Neural progenitor cell (in vitro differentiated cells): ENCODE data around the gene RFX3. TPM values are rescaled to one million over a fixed set of nuclear protein-coding genes. Genes with fewer than 3 reads are reported as not detected.
A peak's percentile ranks its signal among the peaks of the same experiment; 100 is the strongest.

Source experiments
- DNase-seq: peaks from one replicate; pipeline ENCODE4 v3.0.0-alpha.2; 2016; ENCODE audit warnings: low spot score
- H2AFZ ChIP-seq: fragments of 200-600 bp; sonication (generic); replicated peaks from 2 replicates; pipeline ENCODE4 v1.6.1; 2016; ENCODE audit warnings: antibody characterized with exemption
- H3F3A ChIP-seq: fragments of 200-600 bp; sonication (generic); 2 replicates; pipeline ENCODE4 v1.6.1; 2016; ENCODE audit warnings: antibody characterized with exemption, low read depth
- H3K27ac ChIP-seq: fragments of 200-600 bp; sonication (generic); 2 replicates; pipeline ENCODE4 v1.5.1; 2016; ENCODE audit warnings: mild to moderate bottlenecking
- H3K27me3 ChIP-seq: fragments of 200-600 bp; sonication (generic); 2 replicates; pipeline ENCODE4 v1.6.1; 2016; ENCODE audit warnings: mild to moderate bottlenecking, moderate library complexity
- H3K36me3 ChIP-seq: fragments of 200-600 bp; sonication (generic); 2 replicates; pipeline ENCODE4 v1.5.1; 2016
- H3K4me1 ChIP-seq: fragments of 200-600 bp; sonication (generic); 2 replicates; pipeline ENCODE4 v1.6.1; 2016; ENCODE audit warnings: mixed run types
- H3K4me2 ChIP-seq: fragments of 200-600 bp; sonication (generic); 2 replicates; pipeline ENCODE4 v1.6.1; 2016
- H3K4me3 ChIP-seq: fragments of 200-600 bp; sonication (generic); 2 replicates; pipeline ENCODE4 v1.5.1; 2016
- H3K79me2 ChIP-seq: fragments of 200-600 bp; sonication (generic); 2 replicates; pipeline ENCODE4 v1.6.1; 2016; ENCODE audit warnings: low read depth
- H3K9ac ChIP-seq: fragments of 200-600 bp; sonication (generic); 2 replicates; pipeline ENCODE4 v1.6.1; 2016
- H3K9me3 ChIP-seq: fragments of 200-600 bp; sonication (generic); 2 replicates; pipeline ENCODE4 v1.5.1; 2016; ENCODE audit warnings: low read depth
- H4K20me1 ChIP-seq: fragments of 200-600 bp; sonication (generic); 2 replicates; pipeline ENCODE4 v1.6.1; 2016; ENCODE audit warnings: low read depth
- H3K27ac Mint-ChIP-seq: 3 replicates; pipeline ENCODE4 v1.8.0; 2021; ENCODE audit warnings: mixed read lengths
- H3K27me3 Mint-ChIP-seq: 2 replicates; pipeline ENCODE4 v1.8.0; 2022; ENCODE audit warnings: low read depth, mild to moderate bottlenecking, inconsistent platforms, moderate library complexity, mixed read lengths; ENCODE audit not compliant: insufficient read depth
- H3K36me3 Mint-ChIP-seq: 3 replicates; pipeline ENCODE4 v1.8.0; 2021; ENCODE audit warnings: mixed read lengths
- H3K4me1 Mint-ChIP-seq: 3 replicates; pipeline ENCODE4 v1.8.0; 2021; ENCODE audit warnings: mixed read lengths
- H3K4me3 Mint-ChIP-seq: 3 replicates; pipeline ENCODE4 v1.8.0; 2021; ENCODE audit warnings: mild to moderate bottlenecking, moderate library complexity, mixed read lengths
- H3K9me3 Mint-ChIP-seq: 3 replicates; pipeline ENCODE4 v1.8.0; 2020; ENCODE audit warnings: mixed read lengths
- EZH2 ChIP-seq: fragments of 200-600 bp; sonication (generic); IDR thresholded peaks from 2 replicates; pipeline ENCODE4 v1.6.1; 2017; ENCODE audit warnings: antibody characterized with exemption, mild to moderate bottlenecking, moderate library complexity
- EZH2phosphoT487 ChIP-seq: fragments of 200-600 bp; sonication (generic); IDR thresholded peaks from 2 replicates; pipeline ENCODE4 v1.6.1; 2017; ENCODE audit warnings: antibody characterized with exemption
- total RNA-seq: library from RNA; depleted of rRNA; stranded (reverse); fragments of >200 nt; gene quantifications from 2 replicates; pipeline ENCODE4 v1.2.3, GENCODE V29; 2015; ENCODE audit warnings: low replicate concordance
- TF ChIP-seq, protein P1 (sequence below): fragments of 200-600 bp; sonication (generic); IDR thresholded peaks from 2 replicates; pipeline ENCODE4 v1.5.1; 2017; ENCODE audit warnings: antibody characterized with exemption, mild to moderate bottlenecking

The RFX3 gene
- total RNA-seq, 1 donor from 2014 or later: 39.6 TPM

DNA sequence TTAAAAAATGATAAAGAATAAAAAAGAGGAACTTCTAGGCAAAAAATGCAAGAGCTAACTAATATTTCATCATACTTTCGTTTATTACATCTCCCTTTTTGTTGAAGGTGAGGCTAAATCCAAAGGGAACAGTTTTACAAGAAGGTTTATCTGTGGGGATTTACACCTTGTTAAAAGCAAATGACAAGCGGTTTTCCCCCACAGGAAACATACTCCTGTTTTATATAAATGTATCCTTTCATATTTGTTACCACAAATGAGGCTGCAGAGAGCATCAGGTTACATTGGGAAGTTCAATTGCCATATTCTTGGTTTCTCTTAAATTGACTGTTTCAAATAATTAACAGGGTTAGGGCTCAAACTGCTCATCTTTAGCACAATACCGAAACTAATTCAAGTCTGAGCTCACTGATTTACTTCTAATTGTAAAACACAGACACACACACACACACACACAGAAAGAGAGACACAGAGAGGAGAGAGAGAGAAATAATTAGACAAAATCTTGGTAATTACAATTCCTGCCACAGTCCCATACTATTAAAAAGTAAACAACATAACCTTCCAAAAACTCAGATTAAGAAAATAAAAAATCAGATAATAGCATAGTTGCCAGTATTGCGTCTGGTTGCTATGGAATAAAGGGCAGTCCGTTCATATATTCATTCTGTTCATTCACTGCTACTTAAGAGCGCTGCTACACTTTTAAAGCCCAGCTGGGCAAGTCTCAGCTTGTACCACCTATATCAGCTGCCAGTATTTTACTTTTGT is 17.1 kb downstream of the RFX3 start:
- Mint-ChIP-seq H3K36me3 (peaks cover 35% of the 10 kb centered on the region), H3K27ac (peak overlapping the region; percentile 84), H3K4me3 (peak overlapping the region; percentile 68), H3K4me1 (peaks cover 28% of the 10 kb centered on the region), H3K27me3 (no peaks in the 10 kb centered on the region), H3K9me3 (peaks cover 8% of the 10 kb centered on the region)
- peaks cover 2% of the 10 kb centered on the region for H3K36me3 ChIP-seq
- H3K4me1 ChIP-seq: peaks cover 41% of the 10 kb centered on the region
- no peaks in the 10 kb centered on the region for H3K27me3 ChIP-seq
- H3F3A ChIP-seq: peaks cover 54% of the 10 kb centered on the region
- no peak overlapping the region for H3K4me3 ChIP-seq
- H3K4me2 ChIP-seq: peak overlapping the region; percentile 34
- no peak overlapping the region for H3K9ac ChIP-seq
- peak overlapping the region; percentile 65 for H3K27ac ChIP-seq
- peaks cover 76% of the 10 kb centered on the region for H3K79me2 ChIP-seq
- peaks cover 5% of the 10 kb centered on the region for H4K20me1 ChIP-seq
- H3K9me3 ChIP-seq: no peaks in the 10 kb centered on the region
- TF ChIP-seq, protein P1, sequence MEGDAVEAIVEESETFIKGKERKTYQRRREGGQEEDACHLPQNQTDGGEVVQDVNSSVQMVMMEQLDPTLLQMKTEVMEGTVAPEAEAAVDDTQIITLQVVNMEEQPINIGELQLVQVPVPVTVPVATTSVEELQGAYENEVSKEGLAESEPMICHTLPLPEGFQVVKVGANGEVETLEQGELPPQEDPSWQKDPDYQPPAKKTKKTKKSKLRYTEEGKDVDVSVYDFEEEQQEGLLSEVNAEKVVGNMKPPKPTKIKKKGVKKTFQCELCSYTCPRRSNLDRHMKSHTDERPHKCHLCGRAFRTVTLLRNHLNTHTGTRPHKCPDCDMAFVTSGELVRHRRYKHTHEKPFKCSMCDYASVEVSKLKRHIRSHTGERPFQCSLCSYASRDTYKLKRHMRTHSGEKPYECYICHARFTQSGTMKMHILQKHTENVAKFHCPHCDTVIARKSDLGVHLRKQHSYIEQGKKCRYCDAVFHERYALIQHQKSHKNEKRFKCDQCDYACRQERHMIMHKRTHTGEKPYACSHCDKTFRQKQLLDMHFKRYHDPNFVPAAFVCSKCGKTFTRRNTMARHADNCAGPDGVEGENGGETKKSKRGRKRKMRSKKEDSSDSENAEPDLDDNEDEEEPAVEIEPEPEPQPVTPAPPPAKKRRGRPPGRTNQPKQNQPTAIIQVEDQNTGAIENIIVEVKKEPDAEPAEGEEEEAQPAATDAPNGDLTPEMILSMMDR: no peak
- TF ChIP-seq EZH2phosphoT487: no peak
- TF ChIP-seq EZH2: no peak
- no peak for DNase-seq
- H2AFZ ChIP-seq: no peak overlapping the region

- peaks cover 7% of the 10 kb centered on the region for H3K36me3 ChIP-seq
- Mint-ChIP-seq H3K27me3 (no peaks in the 10 kb centered on the region), H3K4me3 (no peak overlapping the region), H3K36me3 (peaks cover 32% of the 10 kb centered on the region), H3K4me1 (peaks cover 28% of the 10 kb centered on the region), H3K9me3 (peaks cover 3% of the 10 kb centered on the region), H3K27ac (peak overlapping the region; percentile 38)
- no peak overlapping the region for H2AFZ ChIP-seq
- no peak for TF ChIP-seq EZH2phosphoT487
- TF ChIP-seq, protein P1: no peak
- no peak for TF ChIP-seq EZH2
- no peak for DNase-seq
- no peak overlapping the region for H3K4me2 ChIP-seq
- H3K79me2 ChIP-seq: peaks cover 76% of the 10 kb centered on the region
- H3K27ac ChIP-seq: peak overlapping the region; percentile 65
- no peak overlapping the region for H3K9ac ChIP-seq
- peaks cover 5% of the 10 kb centered on the region for H4K20me1 ChIP-seq
- no peaks in the 10 kb centered on the region for H3K27me3 ChIP-seq
- H3F3A ChIP-seq: peaks cover 58% of the 10 kb centered on the region
- H3K9me3 ChIP-seq: no peaks in the 10 kb centered on the region
- H3K4me1 ChIP-seq: peaks cover 41% of the 10 kb centered on the region
- H3K4me3 ChIP-seq: no peak overlapping the region
Measured at GRCh38 chr9:3508078-3508431, 17.7 kb downstream of the RFX3 start.

DNA sequence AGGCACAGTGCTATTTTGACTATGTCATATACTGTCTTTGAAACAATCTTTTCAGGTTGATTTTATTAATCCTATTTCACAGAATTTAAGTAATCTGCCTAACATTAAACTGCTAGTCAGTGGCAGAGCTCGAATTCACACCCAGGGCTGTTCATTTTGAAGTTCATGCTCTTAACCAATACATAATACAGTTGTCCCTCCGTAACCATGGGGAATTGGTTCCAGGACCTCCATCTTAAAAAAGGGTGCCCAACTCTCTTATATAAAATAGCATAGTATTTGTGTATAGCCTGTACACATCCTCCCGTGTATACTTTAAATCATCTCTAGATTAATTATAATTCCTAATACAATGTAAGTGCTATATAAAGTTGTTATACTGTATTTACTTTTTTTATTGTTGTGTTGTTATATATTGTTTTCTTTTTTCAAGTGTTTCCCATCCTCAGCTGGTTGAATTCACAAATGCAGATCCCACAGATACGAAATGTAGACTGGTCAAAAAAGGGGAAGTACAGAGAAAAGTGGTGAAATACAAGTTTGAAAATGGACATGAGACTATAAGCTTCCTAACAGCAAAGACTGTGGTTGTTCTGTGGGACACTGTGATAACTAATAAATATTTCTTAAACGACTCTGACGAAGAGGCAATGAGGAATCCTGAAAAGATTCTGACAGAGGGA is 18.3 kb downstream of the RFX3 start:
- peaks cover 33% of the 10 kb centered on the region for H3K36me3 Mint-ChIP-seq
- peaks cover 76% of the 10 kb centered on the region for H3K79me2 ChIP-seq
- H3K27ac ChIP-seq: peak overlapping the region; percentile 65
- no peak for DNase-seq
- H2AFZ ChIP-seq: no peak overlapping the region
- no peak overlapping the region for H3K4me2 ChIP-seq
- H3K4me1 ChIP-seq: peaks cover 41% of the 10 kb centered on the region
- no peak for TF ChIP-seq EZH2
- TF ChIP-seq EZH2phosphoT487: no peak
- TF ChIP-seq, protein P1: no peak
- no peak overlapping the region for H3K27ac Mint-ChIP-seq
- no peak overlapping the region for H3K4me3 ChIP-seq
- H3K4me1 Mint-ChIP-seq: peaks cover 31% of the 10 kb centered on the region
- H3K9ac ChIP-seq: no peak overlapping the region
- H3K27me3 ChIP-seq: no peaks in the 10 kb centered on the region
- no peak overlapping the region for H3K4me3 Mint-ChIP-seq
- H3K27me3 Mint-ChIP-seq: no peaks in the 10 kb centered on the region
- peaks cover 5% of the 10 kb centered on the region for H4K20me1 ChIP-seq
- peaks cover 4% of the 10 kb centered on the region for H3K9me3 Mint-ChIP-seq
- no peaks in the 10 kb centered on the region for H3K9me3 ChIP-seq
- H3K36me3 ChIP-seq: peaks cover 9% of the 10 kb centered on the region
- H3F3A ChIP-seq: peaks cover 58% of the 10 kb centered on the region
